Activated T-helper 1 cell treated with anti-CD3 and anti-CD28 coated beads, Interleukin-2, amount 50 U/mL, for 16 hours (primary cell): Measurements from ENCODE around the gene SCYL2.
"Not testable (repeated sequence)": the region's sequence is repeated elsewhere in the genome, so short reads cannot be mapped to it uniquely, and the experiment has no call there.

Experiments
- DNase-seq, 2 donors: peaks; one replicate each; pipeline ENCODE4 v3.0.0-alpha.2; 2020; ENCODE audit warnings: low read depth in 1 of 2, low spot score in 1 of 2

SCYL2 gene

GRCh38 chr12:100265107-100265506 is 1.9 kb upstream of the SCYL2 start:
- not testable (repeated sequence) for DNase-seq

GRCh38 chr12:100265732-100266584 is 1.0 kb upstream of the SCYL2 start:
- DNase-seq = no peak

GRCh38 chr12:100266585-100266834 is 467 bp upstream of the SCYL2 start:
- DNase-seq = peak; percentile 82 to 86

GRCh38 chr12:100267603-100268281 is 765 bp downstream of the SCYL2 start:
- DNase-seq = no peak

- no peak for DNase-seq
Observed at GRCh38 chr12:100268835-100269564, 2.0 kb downstream of the SCYL2 start.

- no peak for DNase-seq
Observed at GRCh38 chr12:100273782-100274181, 6.8 kb downstream of the SCYL2 start.

- DNase-seq = no peak
Observed at GRCh38 chr12:100274291-100274690, 7.3 kb downstream of the SCYL2 start.

GRCh38 chr12:100279159-100279558 is 12.2 kb downstream of the SCYL2 start:
- DNase-seq = no peak

- DNase-seq = no peak
Observed at GRCh38 chr12:100279607-100280244, 12.7 kb downstream of the SCYL2 start.

- DNase-seq = not testable (repeated sequence)
Observed at GRCh38 chr12:100284556-100284955, 17.6 kb downstream of the SCYL2 start.

GRCh38 chr12:100289038-100289437 is 22.1 kb downstream of the SCYL2 start:
- DNase-seq = no peak

- no peak for DNase-seq
Observed at GRCh38 chr12:100290016-100290415, 23.0 kb downstream of the SCYL2 start.

GRCh38 chr12:100293017-100293416 is 26.0 kb downstream of the SCYL2 start:
- DNase-seq = no peak

GRCh38 chr12:100294366-100294765 is 27.4 kb downstream of the SCYL2 start:
- not testable (repeated sequence) for DNase-seq

- DNase-seq = no peak
Observed at GRCh38 chr12:100295764-100296555, 29.0 kb downstream of the SCYL2 start.

GRCh38 chr12:100302081-100302480 is 35.1 kb downstream of the SCYL2 start:
- no peak for DNase-seq

- DNase-seq = no peak
Observed at GRCh38 chr12:100303831-100304230, 36.9 kb downstream of the SCYL2 start.

- not testable (repeated sequence) for DNase-seq
Observed at GRCh38 chr12:100304334-100304733, 37.4 kb downstream of the SCYL2 start.

GRCh38 chr12:100308138-100308537 is 41.2 kb downstream of the SCYL2 start:
- DNase-seq = not testable (repeated sequence)

GRCh38 chr12:100311317-100311716 is 44.3 kb downstream of the SCYL2 start:
- no peak for DNase-seq

- DNase-seq = no peak
Observed at GRCh38 chr12:100317371-100317770, 50.4 kb downstream of the SCYL2 start.
